ENCODE data around the gene MPRIP. TPM values are rescaled to one million over a fixed set of nuclear protein-coding genes. Genes with fewer than 3 reads are reported as not detected.

MPRIP gene
- total and polyA plus RNA-seq, 2 donors (not counting 3 experiments of a cell fraction or from before 2014, with no cell fraction given), result 94.6 to 246 TPM

GRCh38 chr17:17164156-17164555, 121.9 kb downstream of the MPRIP start:
- dilution Hi-C loops (cut with MboI; ENCODE audit: extremely low pct_ligation_motif_present, low sequenced_read_pairs), result no loop called here
- CTCF ChIA-PET, result interaction anchor here (0.8 to 2.3 kb wide), 5 partner anchors 8 to 120 kb away, joined by 3 to 10 read pairs (median 4); no protein-coding TSS in a partner anchor
- intact Hi-C loops (cut with micrococcal nuclease), result no loop called here
- BruUV-seq (replicated peaks), result no TSS peak
- Histone ChIP-seq H4K20me1 (replicated peaks; ENCODE audit: control insufficient read depth, extremely low read depth, insufficient read depth, low read length) (no peaks in the 10 kb centered on the region), H3K27ac (ENCODE audit: insufficient read depth, low read depth, low read length) (no peak overlapping the region), H3K9ac (replicated peaks; ENCODE audit: extremely low read depth, insufficient read depth, low read length) (no peak overlapping the region), H2AFZ (ENCODE audit: low read depth, low read length) (no peak overlapping the region), H3K27me3 (ENCODE audit: control insufficient read depth in 2 of 2, insufficient read depth in 2 of 2, low read length in 2 of 2) (no peaks in the 10 kb centered on the region), H3K36me3 (ENCODE audit: control insufficient read depth in 2 of 2, extremely low read depth in 1 of 2, insufficient read depth in 2 of 2, low read length in 2 of 2) (peaks cover 22 to 72% of the 10 kb centered on the region in 2 experiments), H3K9me3 (replicated peaks; ENCODE audit: control insufficient read depth, insufficient read depth, low read length) (no peaks in the 10 kb centered on the region), H3K9me1 (replicated peaks; ENCODE audit: control insufficient read depth, extremely low read depth, insufficient read depth, low read length) (no peaks in the 10 kb centered on the region), H3K79me2 (ENCODE audit: control insufficient read depth, insufficient read depth, low read length) (no peaks in the 10 kb centered on the region), H3K4me1 (ENCODE audit: control insufficient read depth, extremely low read depth, insufficient read depth, low read length) (no peaks in the 10 kb centered on the region), H3K4me3 (replicated peaks in 1 of 3; ENCODE audit: insufficient read depth in 1 of 3, low read depth in 1 of 3, low read length in 3 of 3) (no peak overlapping the region), H3K4me2 (ENCODE audit: insufficient read depth, low read length) (no peak overlapping the region)
- POLR2A ChIA-PET, result no interaction called here
- no peak for TF ChIP-seq JUN (IDR thresholded peaks at IDR 0.05; ENCODE audit: borderline replicate concordance, insufficient read depth, insufficient read length, low read depth)
- TF ChIP-seq POLR2A (IDR thresholded peaks at IDR 0.05; ENCODE audit: low read depth, low read length), result no peak
- no peak for TF ChIP-seq POLR2AphosphoS5 (IDR thresholded peaks at IDR 0.05; ENCODE audit: insufficient read depth, low read depth, low read length)
- no peak for TF ChIP-seq GATA2 (IDR thresholded peaks at IDR 0.05; ENCODE audit: insufficient read depth, insufficient read length, low read depth, low read length)
- TF ChIP-seq MAX (IDR thresholded peaks at IDR 0.05; ENCODE audit: insufficient read depth, insufficient read length), result no peak
- TF ChIP-seq FOS (IDR thresholded peaks at IDR 0.05; ENCODE audit: borderline replicate concordance, insufficient read depth, low read length), result no peak
- TF ChIP-seq, protein P1, sequence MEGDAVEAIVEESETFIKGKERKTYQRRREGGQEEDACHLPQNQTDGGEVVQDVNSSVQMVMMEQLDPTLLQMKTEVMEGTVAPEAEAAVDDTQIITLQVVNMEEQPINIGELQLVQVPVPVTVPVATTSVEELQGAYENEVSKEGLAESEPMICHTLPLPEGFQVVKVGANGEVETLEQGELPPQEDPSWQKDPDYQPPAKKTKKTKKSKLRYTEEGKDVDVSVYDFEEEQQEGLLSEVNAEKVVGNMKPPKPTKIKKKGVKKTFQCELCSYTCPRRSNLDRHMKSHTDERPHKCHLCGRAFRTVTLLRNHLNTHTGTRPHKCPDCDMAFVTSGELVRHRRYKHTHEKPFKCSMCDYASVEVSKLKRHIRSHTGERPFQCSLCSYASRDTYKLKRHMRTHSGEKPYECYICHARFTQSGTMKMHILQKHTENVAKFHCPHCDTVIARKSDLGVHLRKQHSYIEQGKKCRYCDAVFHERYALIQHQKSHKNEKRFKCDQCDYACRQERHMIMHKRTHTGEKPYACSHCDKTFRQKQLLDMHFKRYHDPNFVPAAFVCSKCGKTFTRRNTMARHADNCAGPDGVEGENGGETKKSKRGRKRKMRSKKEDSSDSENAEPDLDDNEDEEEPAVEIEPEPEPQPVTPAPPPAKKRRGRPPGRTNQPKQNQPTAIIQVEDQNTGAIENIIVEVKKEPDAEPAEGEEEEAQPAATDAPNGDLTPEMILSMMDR (IDR thresholded peaks at IDR 0.05; ENCODE audit: extremely low read depth in 1 of 2, insufficient read depth in 1 of 2, low read depth in 1 of 2, low read length in 2 of 2), result no peak
- TF ChIP-seq EZH2 (IDR thresholded peaks at IDR 0.05; ENCODE audit: borderline replicate concordance, low read depth, low read length, severe bottlenecking), result no peak
- no peak for TF ChIP-seq MYC (IDR thresholded peaks at IDR 0.05; ENCODE audit: low read depth, low read length)
- FAIRE-seq, result no peak
- no peak for DNase-seq (ENCODE audit: low read depth, low spot score)

Data from endothelial cell of umbilical vein (primary cell).